Ishikawa (cell line): ENCODE measurements around the gene KRTAP10-1.

Source experiments
- CEBPB ChIP-seq: IDR thresholded peaks from 2 replicates; pipeline ENCODE4 v1.6.1; 2012
- CREB1 ChIP-seq: IDR thresholded peaks from 2 replicates; pipeline ENCODE4 v1.6.1; 2012; ENCODE audit warnings: low read depth
- EGR1 ChIP-seq: IDR thresholded peaks from 2 replicates; pipeline ENCODE4 v1.6.1; 2012
- EP300 ChIP-seq: IDR thresholded peaks from 2 replicates; pipeline ENCODE4 v1.6.1; 2012; ENCODE audit warnings: borderline replicate concordance
- FOXM1 ChIP-seq: IDR thresholded peaks from 2 replicates; pipeline ENCODE4 v1.6.1; 2012; ENCODE audit warnings: low read depth, borderline replicate concordance
- MAX ChIP-seq: IDR thresholded peaks from 2 replicates; pipeline ENCODE4 v1.6.1; 2012
- NFIC ChIP-seq: IDR thresholded peaks from 2 replicates; pipeline ENCODE4 v1.6.1; 2012
- RAD21 ChIP-seq: IDR thresholded peaks from 2 replicates; pipeline ENCODE4 v1.6.1; 2012; ENCODE audit warnings: low read depth
- REST ChIP-seq: IDR thresholded peaks from 2 replicates; pipeline ENCODE4 v1.6.1; 2012; ENCODE audit warnings: low read depth, mild to moderate bottlenecking
- TAF1 ChIP-seq: IDR thresholded peaks from 2 replicates; pipeline ENCODE4 v1.6.1; 2012; ENCODE audit warnings: low read depth, mild to moderate bottlenecking
- TCF12 ChIP-seq: IDR thresholded peaks from 2 replicates; pipeline ENCODE4 v1.6.1; 2012; ENCODE audit warnings: low read depth
- TEAD4 ChIP-seq: IDR thresholded peaks from 2 replicates; pipeline ENCODE4 v1.6.1; 2012
- USF1 ChIP-seq: IDR thresholded peaks from 2 replicates; pipeline ENCODE4 v1.6.1; 2012
- YY1 ChIP-seq: IDR thresholded peaks from 2 replicates; pipeline ENCODE4 v1.6.1; 2012; ENCODE audit warnings: low read depth
- ZBTB7A ChIP-seq: IDR thresholded peaks from 2 replicates; pipeline ENCODE4 v1.6.1; 2012; ENCODE audit warnings: low read depth

Gene KRTAP10-1

GRCh38 chr21:44579833-44580144 lies 39.8 kb upstream of the KRTAP10-1 start:
- TF ChIP-seq TAF1 (no peak), TEAD4 (no peak), ZBTB7A (no peak), NFIC (no peak), REST (no peak)

GRCh38 chr21:44579056-44579832 lies 39.2 kb upstream of the KRTAP10-1 start:
- TF ChIP-seq TCF12 (no peak), FOXM1 (no peak), TEAD4 (no peak), CEBPB (no peak), EGR1 (no peak), EP300 (no peak), CREB1 (no peak), TAF1 (no peak), YY1 (no peak), MAX (no peak; the same call in 1 of the 2 replicates), REST (no peak), RAD21 (no peak), USF1 (no peak), NFIC (no peak), ZBTB7A (no peak)

GRCh38 chr21:44578371-44579055 lies 38.5 kb upstream of the KRTAP10-1 start:
- TF ChIP-seq REST (no peak), ZBTB7A (no peak), FOXM1 (no peak), EGR1 (no peak), MAX (no peak), CEBPB (no peak)

GRCh38 chr21:44576025-44576420 lies 36.0 kb upstream of the KRTAP10-1 start:
- TF ChIP-seq TCF12 (no peak), MAX (no peak), REST (no peak), EP300 (no peak), TAF1 (no peak), FOXM1 (no peak), CEBPB (no peak), YY1 (no peak), NFIC (no peak), EGR1 (no peak), USF1 (no peak), CREB1 (no peak), TEAD4 (no peak)
